GM12872 (cell line): Measurements from ENCODE around the gene LAMA4.

Source experiments
- CTCF ChIP-seq: IDR thresholded peaks from 3 replicates; pipeline ENCODE4 v1.5.1; 2011; ENCODE audit warnings: low read depth, mild to moderate bottlenecking, low read length, moderate library complexity; ENCODE audit not compliant: insufficient read depth

The LAMA4 gene

GRCh38 chr6:112087916-112088315, 166.5 kb downstream of the LAMA4 start:
- no peak for TF ChIP-seq CTCF

- no peak; the same call in 2 of the 3 replicates for TF ChIP-seq CTCF
These were observed 167.0 kb downstream of the LAMA4 start, which contains the start of the genes FAM229B and TUBE1 for GRCh38 chr6:112087136-112087911. FAM229B (plus strand) TSS chr6:112087591; CDS start chr6:112099284, 11,693 bp downstream. TUBE1 (minus strand) TSS chr6:112087482; CDS start chr6:112087434, 48 bp downstream.

- peak; percentile 28; the same call in 1 of the 3 replicates for TF ChIP-seq CTCF
These were observed 167.6 kb downstream of the LAMA4 start for GRCh38 chr6:112086744-112087135.

- no peak for TF ChIP-seq CTCF
These were observed 168.9 kb downstream of the LAMA4 start for GRCh38 chr6:112085286-112086065.

GRCh38 chr6:112081569-112081968, 172.8 kb downstream of the LAMA4 start:
- TF ChIP-seq CTCF: no peak

- no peak for TF ChIP-seq CTCF
These were observed 187.8 kb downstream of the LAMA4 start for GRCh38 chr6:112066606-112067005.

GRCh38 chr6:112065426-112065986, 188.9 kb downstream of the LAMA4 start:
- no peak for TF ChIP-seq CTCF
